Mucosa of gallbladder (tissue), 1 donor: ENCODE measurements around the gene CCP110. TPM values are rescaled to one million over a fixed set of nuclear protein-coding genes. Genes with fewer than 3 reads are reported as not detected.

Experiments
- DNase-seq: peaks from one replicate; pipeline ENCODE4 v3.0.0-alpha.2; 2020; ENCODE audit warnings: low spot score
- total RNA-seq: library from RNA; stranded (reverse); gene quantifications from one replicate; pipeline ENCODE4 v1.2.1, GENCODE V29; 2021
- donor health status: DM: no; HTN: no; CAD: no.

Gene CCP110
- total RNA-seq, 1 donor from 2014 or later: 14.7 TPM

GRCh38 chr16:19601083-19601976 is 77.6 kb downstream of the CCP110 start:
- DNase-seq: no peak

Other genes starting within 250 kb of the CCP110 start
- gene CLEC19A, start 238.2 kb upstream of the CCP110 start, total RNA-seq: 0.26 TPM
- 46.8 TPM for gene TMC5, start 106.1 kb upstream of the CCP110 start, total RNA-seq
- 68.8 TPM for gene GDE1, start 1.8 kb upstream of the CCP110 start, total RNA-seq
- gene VPS35L, start 31.8 kb downstream of the CCP110 start, total RNA-seq: 56.8 TPM
- 15.1 TPM for gene KNOP1, start 194.3 kb downstream of the CCP110 start, total RNA-seq
- 23.7 TPM for gene IQCK, start 194.3 kb downstream of the CCP110 start, total RNA-seq